CD4-positive, alpha-beta T cell treated with Interferon gamma for 1 hour (primary cell): ENCODE measurements around the gene PREX1.
A peak's percentile ranks its signal among the peaks of the same experiment; 100 is the strongest.

Experiments
- DNase-seq: peaks from one replicate; pipeline ENCODE4 v3.0.0-alpha.2; 2020

The PREX1 gene

DNA sequence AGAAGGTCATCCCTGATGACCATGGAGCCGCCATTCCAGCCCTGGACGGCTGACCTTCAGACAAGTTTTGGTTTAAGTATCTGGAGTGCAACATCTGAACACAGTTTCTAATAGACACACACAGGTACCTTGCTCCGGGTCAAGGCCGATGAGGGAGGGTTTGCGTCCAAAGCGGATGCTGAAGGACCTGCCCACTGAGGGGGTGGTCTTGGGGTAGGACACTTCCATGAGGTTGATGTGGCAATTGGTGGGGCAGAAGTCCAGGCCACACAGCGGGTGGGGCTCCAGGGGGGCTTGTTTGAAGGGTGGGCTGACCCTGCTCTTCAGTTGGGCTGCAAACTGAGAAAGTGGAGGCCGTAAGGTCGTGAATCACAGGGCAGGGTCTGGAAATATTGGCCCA lies 177.9 kb downstream of the PREX1 start:
- no peak for DNase-seq

DNA sequence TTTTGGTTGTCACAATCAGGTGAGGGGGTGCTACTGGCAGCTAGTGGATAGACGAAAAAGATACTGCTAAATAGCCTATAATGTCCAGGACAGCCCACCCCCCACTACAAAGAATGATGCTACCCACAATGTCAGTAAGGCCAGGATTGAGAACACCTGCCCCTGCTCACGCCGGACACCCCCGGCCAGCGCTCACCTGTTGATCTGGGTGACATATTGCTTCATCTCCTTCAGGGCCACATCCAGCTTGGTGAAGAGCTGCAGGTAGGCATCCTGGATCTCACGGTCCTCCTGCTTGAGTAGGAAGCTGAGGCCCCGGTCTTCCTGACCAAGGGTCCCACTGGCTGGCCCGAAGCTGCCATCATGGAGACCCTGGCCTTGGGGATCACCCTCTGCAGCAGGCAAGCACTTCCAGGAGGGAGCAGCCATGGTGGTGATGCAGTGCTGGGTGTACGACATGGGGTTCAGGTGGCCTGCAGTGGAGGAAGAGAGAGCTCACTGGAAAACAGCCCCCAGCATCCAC lies 178.6 kb downstream of the PREX1 start:
- no peak for DNase-seq

DNA sequence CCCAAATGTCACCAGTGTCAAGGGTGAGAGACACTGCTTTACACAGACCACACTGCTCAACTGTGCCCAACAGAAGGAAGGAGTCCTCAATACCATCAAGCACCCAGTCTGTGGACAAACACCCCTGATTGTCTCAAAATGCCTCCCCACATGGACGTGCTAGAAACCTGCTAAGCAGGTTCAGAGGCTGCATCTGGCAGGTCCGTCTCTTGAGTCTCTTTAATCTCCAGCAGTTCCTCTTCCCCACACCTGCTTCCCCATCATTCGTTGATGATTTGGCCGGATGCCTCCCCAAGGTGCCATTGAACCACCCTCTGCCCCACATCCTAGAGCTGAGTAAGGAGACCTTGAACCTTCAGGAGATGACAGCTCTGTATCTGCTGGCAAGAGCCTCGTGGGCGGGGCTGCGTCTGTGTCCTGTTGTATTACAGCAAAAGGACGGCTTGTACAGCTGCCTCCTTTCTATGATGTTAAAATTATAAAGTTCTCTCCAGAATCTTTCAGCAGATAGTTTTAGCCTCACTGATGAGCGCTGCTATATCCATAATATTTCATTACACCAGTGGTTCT lies 179.2 kb downstream of the PREX1 start:
- no peak for DNase-seq

- no peak for DNase-seq
Measured at GRCh38 chr20:48647858-48648257, 179.9 kb downstream of the PREX1 start.

DNA sequence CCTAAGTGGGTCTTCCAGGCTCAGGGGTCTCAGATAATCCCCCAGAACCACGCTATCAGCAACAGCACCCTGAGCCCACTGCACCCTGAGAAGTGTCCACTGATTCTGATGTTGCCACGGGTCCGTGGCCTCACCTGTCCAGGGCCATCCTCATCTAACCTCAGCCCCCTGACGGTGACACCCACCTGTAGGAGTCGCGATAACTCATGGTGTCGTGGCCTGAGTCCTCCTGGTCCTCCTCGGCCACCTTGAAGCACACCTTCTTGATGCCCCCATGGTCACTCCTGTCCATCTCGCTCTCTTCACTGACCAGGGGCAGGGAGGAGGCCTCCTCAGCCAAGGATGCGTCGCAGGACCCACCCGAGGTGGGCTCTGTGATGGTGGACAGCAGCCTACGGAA lies 182.1 kb downstream of the PREX1 start:
- no peak for DNase-seq

DNA sequence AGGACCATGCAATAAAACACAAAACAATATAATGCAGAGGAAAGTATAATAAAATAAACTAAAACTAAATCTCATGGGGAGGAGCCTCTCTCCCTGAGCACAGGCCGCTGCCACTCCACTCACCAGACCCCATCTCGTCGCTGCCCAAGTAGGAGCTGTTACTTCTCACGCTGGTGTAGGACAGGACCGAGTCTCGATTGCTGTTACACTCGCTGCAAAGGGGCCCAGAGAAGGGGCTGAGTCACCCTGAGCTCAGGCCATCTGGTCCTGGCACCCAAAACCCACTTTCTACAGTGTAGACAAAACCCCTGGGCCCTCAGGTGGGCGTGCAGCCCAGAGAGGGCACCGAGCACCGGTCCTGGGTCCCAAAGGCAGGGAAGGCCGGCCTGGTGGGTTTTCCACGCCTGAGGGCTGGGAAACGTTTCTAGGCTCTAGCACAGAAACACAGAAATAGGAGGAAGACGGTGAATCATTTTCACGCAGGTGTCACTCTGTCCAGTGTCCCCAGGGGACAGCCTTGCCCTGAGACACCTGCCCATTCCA lies 183.4 kb downstream of the PREX1 start:
- no peak for DNase-seq

DNA sequence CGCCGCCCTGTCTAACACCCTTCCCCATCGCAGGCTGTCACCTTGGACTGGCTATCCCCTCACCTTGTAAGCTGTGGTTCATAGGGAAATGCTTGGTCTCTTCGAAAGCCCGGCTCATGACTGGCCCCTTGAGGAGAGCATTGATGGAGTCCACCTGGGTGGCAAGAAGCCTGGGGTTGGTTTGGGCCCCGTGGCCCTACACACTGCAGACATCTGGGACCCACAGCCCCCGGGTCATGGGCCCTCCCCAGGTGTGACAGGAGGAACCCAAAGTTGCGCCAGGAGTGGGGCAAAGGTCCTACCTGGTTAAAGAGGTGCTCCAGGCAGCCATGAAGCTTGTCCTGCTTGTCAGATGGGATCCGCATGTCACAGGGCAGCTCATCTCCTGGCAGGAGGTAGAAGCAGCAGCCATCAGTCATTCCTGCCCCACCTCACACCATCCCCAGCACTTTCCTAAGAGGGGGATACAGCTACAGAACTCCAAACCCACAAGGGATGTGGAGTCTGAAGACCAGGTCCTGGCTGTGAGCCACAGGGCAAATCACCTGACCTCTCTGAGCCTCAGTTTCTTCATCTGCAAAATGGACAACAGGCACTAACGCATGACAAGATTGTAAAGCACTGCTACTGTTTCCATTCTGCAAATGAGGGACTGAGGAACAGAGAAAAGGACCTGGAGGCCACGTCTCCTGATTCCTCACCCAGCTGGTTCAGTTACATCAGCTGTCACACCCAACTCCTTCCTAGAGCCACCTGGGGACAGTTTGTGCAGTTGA lies 185.5 kb downstream of the PREX1 start:
- no peak for DNase-seq

DNA sequence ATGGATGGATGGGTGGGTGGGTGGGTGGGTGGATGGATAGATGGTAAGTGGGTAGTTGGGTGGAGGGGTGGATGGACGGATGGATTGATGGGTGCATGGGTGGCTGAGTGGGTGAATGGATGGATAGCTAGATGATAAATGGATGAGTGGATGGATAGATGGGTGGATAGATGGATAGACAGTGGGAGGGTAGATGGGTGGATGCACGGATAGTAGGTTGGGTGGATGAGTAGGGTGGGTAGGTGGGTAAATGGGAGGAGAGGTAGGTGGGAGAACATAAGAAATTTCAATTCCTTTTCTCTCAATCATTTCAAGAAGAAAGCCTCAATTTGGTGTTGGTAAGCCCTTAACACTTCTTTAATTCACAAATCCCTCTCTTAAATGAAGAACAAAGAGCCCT lies 186.9 kb downstream of the PREX1 start:
- DNase-seq: no peak

- no peak for DNase-seq
Measured at GRCh38 chr20:48639899-48640298, 187.9 kb downstream of the PREX1 start.

GRCh38 chr20:48638546-48638945 lies 189.3 kb downstream of the PREX1 start:
- DNase-seq: no peak

DNA sequence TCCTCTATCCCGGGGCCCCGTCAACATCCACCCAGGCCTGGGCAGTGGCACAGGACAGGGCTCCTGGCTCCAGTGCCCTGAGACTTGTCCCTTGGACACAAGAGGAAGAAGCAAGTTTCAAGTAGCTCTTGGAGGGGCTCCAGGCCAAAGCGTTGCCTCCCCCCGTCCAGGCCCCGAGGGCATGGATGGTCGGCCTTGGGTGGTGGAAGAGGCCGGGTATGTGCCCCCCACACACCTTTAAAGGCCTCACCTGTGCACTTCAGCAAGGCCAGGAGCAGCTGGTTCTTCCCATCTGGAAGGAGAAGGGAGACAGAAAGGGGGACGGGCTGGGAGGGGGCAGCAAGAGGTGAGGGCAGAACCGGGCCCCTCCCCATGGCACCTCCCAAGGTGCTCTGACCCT lies 190.3 kb downstream of the PREX1 start:
- DNase-seq: no peak

- DNase-seq: no peak
Measured at GRCh38 chr20:48636301-48636700, 191.5 kb downstream of the PREX1 start.

DNA sequence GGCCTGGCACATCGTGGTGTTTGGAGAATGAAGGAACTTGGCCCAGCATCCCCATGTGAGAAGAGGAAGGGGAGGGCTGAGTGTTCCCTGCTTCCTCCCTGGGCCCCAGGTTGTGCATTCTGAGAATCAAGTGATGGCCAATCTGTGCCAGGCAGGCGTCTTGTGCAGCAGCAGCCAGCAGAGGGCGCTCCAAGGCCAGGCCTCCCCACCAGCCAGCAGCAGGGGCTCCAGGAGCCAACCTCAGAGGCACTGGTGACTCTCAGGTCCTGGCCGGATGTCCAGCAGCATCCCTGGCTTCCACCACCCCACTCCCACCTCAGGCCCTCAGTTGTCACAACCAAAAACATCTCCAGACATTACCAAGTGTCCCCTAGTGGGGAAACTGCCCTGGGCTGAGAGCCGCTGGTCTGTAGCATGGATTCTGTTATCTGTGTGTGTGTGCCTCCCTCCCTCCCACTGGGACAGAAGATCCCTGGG lies 192.0 kb downstream of the PREX1 start:
- peak; percentile 44 for DNase-seq

DNA sequence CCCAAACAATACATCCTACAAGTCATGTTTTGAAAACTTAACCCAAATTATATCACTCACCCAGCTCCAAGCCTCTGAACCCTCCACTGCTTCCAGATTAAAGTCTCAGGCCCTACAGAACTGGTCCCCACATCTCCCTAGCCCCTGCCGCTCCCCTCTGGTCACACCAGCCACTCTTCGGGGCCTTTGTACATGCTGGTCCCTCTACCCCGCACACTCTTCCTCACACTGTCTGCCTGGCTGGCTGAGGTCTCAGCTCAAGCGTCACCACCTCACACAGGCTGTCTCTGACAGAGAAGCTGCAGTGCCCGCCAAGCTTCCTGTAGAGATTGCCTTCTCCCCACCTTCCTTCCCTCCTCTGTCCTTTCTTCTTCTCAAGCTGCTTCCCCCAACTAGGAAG lies 192.4 kb downstream of the PREX1 start:
- no peak for DNase-seq

DNA sequence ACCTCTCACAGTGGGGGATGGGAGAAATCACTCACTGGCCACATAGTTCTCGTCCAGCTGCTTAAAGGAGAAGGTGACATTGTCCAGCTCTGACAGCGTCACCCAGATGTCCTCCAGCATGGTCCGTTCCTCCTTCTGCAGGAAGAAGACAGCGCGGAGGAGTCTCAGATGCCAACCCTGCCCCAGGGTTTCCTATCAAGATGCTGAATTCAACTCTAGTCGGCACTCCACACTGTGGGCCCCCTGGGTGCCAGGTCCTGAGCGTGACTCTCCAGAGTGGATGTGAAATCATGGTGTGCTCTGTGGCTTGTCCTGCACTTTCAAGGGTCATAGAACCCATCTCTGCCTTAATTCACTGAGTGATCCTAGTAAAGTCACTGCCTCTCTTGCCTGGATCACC lies 193.2 kb downstream of the PREX1 start:
- DNase-seq: no peak

DNA sequence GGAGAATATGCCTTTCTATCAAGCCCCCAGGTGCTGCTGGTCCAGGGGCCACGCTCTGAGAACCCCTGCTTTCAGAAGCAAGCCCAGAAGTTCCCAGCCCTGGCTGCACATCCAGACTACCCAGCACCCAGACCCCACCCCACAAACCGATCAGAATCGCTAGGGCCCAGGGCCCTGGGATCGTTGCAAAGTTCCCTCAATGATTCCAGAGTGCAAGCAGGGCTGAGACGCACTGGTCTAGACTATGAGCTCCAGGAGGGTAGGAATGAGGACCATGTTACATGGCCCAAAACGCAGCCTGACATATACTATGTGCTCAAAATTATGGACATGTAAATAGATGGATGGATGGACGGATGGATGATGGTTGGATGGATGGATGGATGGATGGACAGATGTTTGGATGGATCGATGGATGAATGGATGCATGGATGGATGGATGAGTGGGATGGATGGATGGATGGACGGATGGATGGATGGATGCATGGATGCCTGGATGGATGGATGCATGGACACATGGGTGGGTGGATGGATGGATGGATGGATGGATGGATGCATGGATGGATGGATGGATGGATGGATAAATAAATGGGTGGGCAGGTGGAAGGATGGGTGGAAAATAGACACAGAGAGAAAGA lies 194.1 kb downstream of the PREX1 start:
- DNase-seq: no peak

GRCh38 chr20:48632825-48633619 lies 194.8 kb downstream of the PREX1 start:
- DNase-seq: no peak

DNA sequence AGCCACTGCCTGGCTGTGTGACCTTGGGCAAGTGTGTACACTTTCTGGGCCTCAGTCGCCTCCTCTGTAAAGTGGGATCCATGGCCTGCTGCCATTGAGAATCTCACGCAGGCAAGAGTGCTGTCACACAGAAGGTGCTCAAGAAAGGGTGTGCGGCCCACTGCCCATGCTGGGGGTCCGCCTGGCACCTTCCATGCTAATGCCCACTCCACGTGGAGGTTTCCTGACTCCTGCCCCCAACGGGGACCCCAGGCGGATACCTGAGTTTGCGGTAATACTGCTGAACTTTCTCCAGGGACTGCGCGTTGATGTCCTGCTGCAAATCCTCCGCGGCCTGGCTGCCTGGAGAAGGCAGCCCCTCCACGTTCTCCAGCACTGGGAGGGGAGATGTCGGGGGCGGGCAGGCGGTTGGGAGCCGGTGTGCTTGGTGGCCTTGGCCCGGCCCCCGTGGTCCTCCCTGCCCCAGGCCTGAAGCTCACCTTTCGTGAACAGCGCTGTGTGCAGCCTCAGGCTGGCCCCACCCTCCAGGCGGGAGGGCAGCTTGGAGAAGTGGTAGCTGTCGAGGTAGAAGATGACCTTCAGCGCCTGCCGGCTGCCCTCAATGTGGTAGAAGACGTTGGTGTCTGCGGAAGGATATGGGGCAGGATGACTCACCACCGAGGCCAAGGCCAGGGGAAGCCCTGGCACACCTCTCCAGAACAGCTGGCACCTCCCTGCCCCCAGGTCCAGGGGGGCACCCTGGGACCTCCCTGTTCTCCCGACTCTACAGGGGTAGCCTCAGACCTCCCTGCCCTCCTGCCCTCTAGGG lies 195.6 kb downstream of the PREX1 start:
- DNase-seq: no peak

DNA sequence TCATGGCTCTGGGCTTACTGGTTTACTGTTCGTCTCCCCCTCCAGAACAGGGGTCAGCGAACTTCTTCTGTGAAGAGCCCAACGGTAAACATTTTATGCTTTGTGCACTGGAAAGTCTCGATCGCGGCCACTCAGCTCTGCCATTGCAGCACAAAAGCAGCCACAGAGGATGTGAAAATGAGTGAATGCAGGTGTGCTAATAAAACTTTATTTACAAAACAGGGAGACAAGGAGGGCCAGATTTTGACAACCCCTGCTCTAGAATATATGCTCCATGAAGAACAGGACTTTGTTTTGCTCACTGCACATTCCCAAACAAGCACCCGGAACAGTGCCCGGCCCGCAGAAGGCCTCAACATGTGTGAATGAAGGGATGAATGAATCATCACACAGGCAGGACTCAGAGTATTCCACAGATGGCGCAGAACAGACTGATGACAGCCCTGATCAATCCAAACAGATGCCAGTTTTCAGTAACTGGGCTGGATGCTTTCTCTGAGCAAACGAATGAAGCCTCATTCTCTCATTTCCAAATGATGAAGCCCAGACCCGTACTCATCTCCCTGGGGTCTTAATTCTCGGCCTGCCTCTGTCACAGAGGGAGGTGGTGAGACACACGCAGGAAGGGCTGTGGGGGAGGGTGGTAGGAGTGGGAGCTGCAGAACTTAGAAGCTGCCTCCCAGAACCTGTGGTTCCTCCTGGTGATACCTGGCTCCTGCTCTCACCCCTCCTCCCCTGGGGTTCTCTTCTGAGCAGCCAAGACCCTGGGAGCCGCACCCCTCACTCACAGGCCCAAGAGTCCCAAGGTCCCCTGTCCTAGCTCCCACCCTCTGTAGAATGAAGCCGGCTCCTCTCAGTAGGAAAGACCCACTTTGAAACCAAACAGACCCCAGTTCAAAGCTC lies 196.4 kb downstream of the PREX1 start:
- no peak for DNase-seq

GRCh38 chr20:48630342-48631075 lies 197.3 kb downstream of the PREX1 start:
- DNase-seq: no peak
